Rectal smooth muscle tissue (tissue), 1 donor: ENCODE data around the gene CLDN8.

Source experiments
- H3K27ac ChIP-seq: one replicate; pipeline ENCODE4 v1.7.0; 2013; ENCODE audit warnings: low read depth, low read length, inconsistent platforms
- H3K27me3 ChIP-seq: one replicate; pipeline ENCODE4 v1.7.0; 2013; ENCODE audit warnings: low read length; ENCODE audit not compliant: control insufficient read depth, insufficient read depth
- H3K36me3 ChIP-seq: one replicate; pipeline ENCODE4 v1.7.0; 2013; ENCODE audit warnings: low read length; ENCODE audit not compliant: control insufficient read depth, insufficient read depth
- H3K4me1 ChIP-seq: one replicate; pipeline ENCODE4 v1.7.0; 2013; ENCODE audit warnings: low read length; ENCODE audit not compliant: control insufficient read depth, insufficient read depth
- H3K4me3 ChIP-seq: one replicate; pipeline ENCODE4 v1.7.0; 2013; ENCODE audit warnings: low read length
- H3K9ac ChIP-seq: one replicate; pipeline ENCODE4 v1.7.0; 2013; ENCODE audit warnings: low read length

Gene CLDN8

GRCh38 chr21:30233228-30234020 is 17.5 kb upstream of the CLDN8 start:
- Histone ChIP-seq H3K9ac (no peak overlapping the region), H3K27me3 (no peaks in the 10 kb centered on the region), H3K36me3 (no peaks in the 10 kb centered on the region), H3K4me1 (no peaks in the 10 kb centered on the region), H3K27ac (no peak overlapping the region), H3K4me3 (no peak overlapping the region)

- no peak overlapping the region for H3K27ac ChIP-seq
- no peaks in the 10 kb centered on the region for H3K27me3 ChIP-seq
- H3K4me1 ChIP-seq: no peaks in the 10 kb centered on the region
- H3K9ac ChIP-seq: no peak overlapping the region
- H3K36me3 ChIP-seq: no peaks in the 10 kb centered on the region
- H3K4me3 ChIP-seq: no peak overlapping the region
Observed at GRCh38 chr21:30232011-30232410, 16.1 kb upstream of the CLDN8 start.

- Histone ChIP-seq H3K9ac (no peak overlapping the region), H3K27me3 (no peaks in the 10 kb centered on the region), H3K4me1 (no peaks in the 10 kb centered on the region), H3K27ac (no peak overlapping the region), H3K36me3 (no peaks in the 10 kb centered on the region), H3K4me3 (no peak overlapping the region)
Observed at GRCh38 chr21:30227633-30228404, 11.9 kb upstream of the CLDN8 start.

- no peak overlapping the region for H3K4me3 ChIP-seq
- no peaks in the 10 kb centered on the region for H3K36me3 ChIP-seq
- no peaks in the 10 kb centered on the region for H3K4me1 ChIP-seq
- H3K27ac ChIP-seq: no peak overlapping the region
- no peaks in the 10 kb centered on the region for H3K27me3 ChIP-seq
- no peak overlapping the region for H3K9ac ChIP-seq
Observed at GRCh38 chr21:30227128-30227527, 11.2 kb upstream of the CLDN8 start.

GRCh38 chr21:30223596-30223995 is 7.7 kb upstream of the CLDN8 start:
- no peak overlapping the region for H3K9ac ChIP-seq
- H3K4me3 ChIP-seq: no peak overlapping the region

GRCh38 chr21:30222724-30223123 is 6.8 kb upstream of the CLDN8 start:
- Histone ChIP-seq H3K4me1 (no peaks in the 10 kb centered on the region), H3K4me3 (no peak overlapping the region), H3K27ac (no peak overlapping the region), H3K27me3 (no peaks in the 10 kb centered on the region), H3K36me3 (no peaks in the 10 kb centered on the region), H3K9ac (no peak overlapping the region)

More at GRCh38 chr21:30223596-30223995, 7.7 kb upstream of the CLDN8 start:
- Histone ChIP-seq H3K4me1 (no peaks in the 10 kb centered on the region), H3K36me3 (no peaks in the 10 kb centered on the region), H3K27ac (no peak overlapping the region), H3K27me3 (no peaks in the 10 kb centered on the region)

- H3K27ac ChIP-seq: no peak overlapping the region
- no peak overlapping the region for H3K4me3 ChIP-seq
- H3K9ac ChIP-seq: no peak overlapping the region
- H3K4me1 ChIP-seq: no peaks in the 10 kb centered on the region
- H3K27me3 ChIP-seq: no peaks in the 10 kb centered on the region
- no peaks in the 10 kb centered on the region for H3K36me3 ChIP-seq
Observed at GRCh38 chr21:30211071-30211470, 4.8 kb downstream of the CLDN8 start.

GRCh38 chr21:30209601-30210000 is 6.3 kb downstream of the CLDN8 start:
- Histone ChIP-seq H3K27me3 (no peaks in the 10 kb centered on the region), H3K36me3 (no peaks in the 10 kb centered on the region), H3K4me3 (no peak overlapping the region), H3K27ac (no peak overlapping the region), H3K4me1 (no peaks in the 10 kb centered on the region), H3K9ac (no peak overlapping the region)

- no peak overlapping the region for H3K27ac ChIP-seq
- H3K36me3 ChIP-seq: no peaks in the 10 kb centered on the region
- H3K9ac ChIP-seq: no peak overlapping the region
- H3K4me1 ChIP-seq: no peaks in the 10 kb centered on the region
- no peaks in the 10 kb centered on the region for H3K27me3 ChIP-seq
- H3K4me3 ChIP-seq: no peak overlapping the region
Observed at GRCh38 chr21:30207252-30207579, 8.7 kb downstream of the CLDN8 start.

GRCh38 chr21:30206551-30207251 is 9.2 kb downstream of the CLDN8 start:
- Histone ChIP-seq H3K27ac (no peak overlapping the region), H3K4me3 (no peak overlapping the region), H3K4me1 (no peaks in the 10 kb centered on the region), H3K36me3 (no peaks in the 10 kb centered on the region), H3K27me3 (no peaks in the 10 kb centered on the region), H3K9ac (no peak overlapping the region)

GRCh38 chr21:30200000-30200399 is 15.9 kb downstream of the CLDN8 start:
- Histone ChIP-seq H3K27ac (no peak overlapping the region), H3K9ac (no peak overlapping the region), H3K4me3 (no peak overlapping the region), H3K36me3 (no peaks in the 10 kb centered on the region), H3K4me1 (no peaks in the 10 kb centered on the region), H3K27me3 (no peaks in the 10 kb centered on the region)

- H3K27me3 ChIP-seq: no peaks in the 10 kb centered on the region
- no peaks in the 10 kb centered on the region for H3K4me1 ChIP-seq
- no peak overlapping the region for H3K9ac ChIP-seq
- H3K36me3 ChIP-seq: no peaks in the 10 kb centered on the region
- H3K4me3 ChIP-seq: no peak overlapping the region
- H3K27ac ChIP-seq: no peak overlapping the region
Observed at GRCh38 chr21:30194701-30195299, 21.1 kb downstream of the CLDN8 start.
